GM23248 (cell line): ENCODE measurements around the gene ELOVL4. TPM values are rescaled to one million over a fixed set of nuclear protein-coding genes. Genes with fewer than 3 reads are reported as not detected.

Source experiments
- DNase-seq: peaks from one replicate; pipeline ENCODE4 v3.0.0-alpha.2; 2015
- H2AFZ ChIP-seq: fragments of 200-600 bp; sonication (generic); 2 replicates; pipeline ENCODE4 v1.6.1; 2016; ENCODE audit warnings: antibody characterized with exemption
- H3F3A ChIP-seq: fragments of 200-600 bp; sonication (generic); 2 replicates; pipeline ENCODE4 v1.6.1; 2016; ENCODE audit warnings: mild to moderate bottlenecking, antibody characterized with exemption, mixed run types; ENCODE audit not compliant: insufficient read depth
- H3K27ac ChIP-seq: fragments of 200-600 bp; sonication (generic); 2 replicates; pipeline ENCODE4 v1.5.1; 2016; ENCODE audit warnings: mild to moderate bottlenecking
- H3K27me3 ChIP-seq: fragments of 200-600 bp; sonication (generic); replicated peaks from 2 replicates; pipeline ENCODE4 v1.6.1; 2016; ENCODE audit warnings: mild to moderate bottlenecking; ENCODE audit not compliant: insufficient read depth
- H3K36me3 ChIP-seq: fragments of 200-600 bp; sonication (generic); 2 replicates; pipeline ENCODE4 v1.6.1; 2016; ENCODE audit warnings: low read depth, mild to moderate bottlenecking
- H3K4me1 ChIP-seq: fragments of 200-600 bp; sonication (generic); 2 replicates; pipeline ENCODE4 v1.6.1; 2016; ENCODE audit warnings: mild to moderate bottlenecking; ENCODE audit not compliant: insufficient read depth
- H3K4me2 ChIP-seq: fragments of 200-600 bp; sonication (generic); one replicate; pipeline ENCODE4 v1.6.1; 2016; ENCODE audit warnings: mild to moderate bottlenecking; ENCODE audit not compliant: unreplicated experiment
- H3K4me3 ChIP-seq: fragments of 200-600 bp; sonication (generic); 2 replicates; pipeline ENCODE4 v1.5.1; 2016; ENCODE audit warnings: mild to moderate bottlenecking
- H3K79me2 ChIP-seq: fragments of 200-600 bp; sonication (generic); 2 replicates; pipeline ENCODE4 v1.6.1; 2016; ENCODE audit warnings: mild to moderate bottlenecking; ENCODE audit not compliant: insufficient read depth
- H3K9ac ChIP-seq: fragments of 200-600 bp; sonication (generic); 2 replicates; pipeline ENCODE4 v1.6.1; 2016; ENCODE audit warnings: mild to moderate bottlenecking
- H3K9me2 ChIP-seq: fragments of 200-600 bp; sonication (generic); 2 replicates; pipeline ENCODE4 v1.6.1; 2016; ENCODE audit warnings: mixed run types, mild to moderate bottlenecking, moderate library complexity; ENCODE audit not compliant: insufficient read depth
- H3K9me3 ChIP-seq: fragments of 200-600 bp; sonication (generic); one replicate; pipeline ENCODE4 v1.6.1; 2017; ENCODE audit warnings: low read depth
- H4K20me1 ChIP-seq: fragments of 200-600 bp; sonication (generic); 2 replicates; pipeline ENCODE4 v1.6.0; 2016; ENCODE audit not compliant: insufficient read depth
- EZH2 ChIP-seq: fragments of 200-600 bp; sonication (generic); IDR thresholded peaks from 2 replicates; pipeline ENCODE4 v1.6.1; 2018; ENCODE audit warnings: antibody characterized with exemption, mild to moderate bottlenecking; ENCODE audit not compliant: insufficient read depth, poor library complexity, severe bottlenecking
- EZH2phosphoT487 ChIP-seq: fragments of 200-600 bp; sonication (generic); IDR thresholded peaks from 2 replicates; pipeline ENCODE4 v1.6.1; 2018; ENCODE audit warnings: antibody characterized with exemption, moderate library complexity, mild to moderate bottlenecking, low read depth; ENCODE audit not compliant: insufficient read depth
- WGBS, 2 experiments: methylation state at CpG; one replicate each; pipeline ENCODE4 v1.1.6; 2015 to 2017; ENCODE audit warnings: low lambda C conversion rate in 2 of 2, low coverage in 1 of 2; ENCODE audit errors: missing lambda C conversion rate in 2 of 2; 5-methylcytosine and 5-hydroxymethylcytosine counted together
- in situ Hi-C: fragments of 300-500 bp; cut with MboI; formaldehyde crosslinking; loops from 2 replicates; pipeline ENCODE4 v1.15.0; 2020
- polyA plus RNA-seq: library from polyadenylated mRNA; unstranded; fragments of >200 nt; fragmentation: Nextera tagmentation; extraction: Ambion mirVana; gene quantifications from 2 replicates; pipeline ENCODE4 v1.2.1, GENCODE V29; 2016
- total RNA-seq: library from RNA; depleted of rRNA; stranded (reverse); fragments of >200 nt; shearing (Covaris generic); gene quantifications from 2 replicates; pipeline ENCODE4 v1.2.3, GENCODE V29; 2014

Gene ELOVL4
- total and polyA plus RNA-seq, 2 experiments from 2014 or later, result 7.0 to 12.5 TPM

DNA sequence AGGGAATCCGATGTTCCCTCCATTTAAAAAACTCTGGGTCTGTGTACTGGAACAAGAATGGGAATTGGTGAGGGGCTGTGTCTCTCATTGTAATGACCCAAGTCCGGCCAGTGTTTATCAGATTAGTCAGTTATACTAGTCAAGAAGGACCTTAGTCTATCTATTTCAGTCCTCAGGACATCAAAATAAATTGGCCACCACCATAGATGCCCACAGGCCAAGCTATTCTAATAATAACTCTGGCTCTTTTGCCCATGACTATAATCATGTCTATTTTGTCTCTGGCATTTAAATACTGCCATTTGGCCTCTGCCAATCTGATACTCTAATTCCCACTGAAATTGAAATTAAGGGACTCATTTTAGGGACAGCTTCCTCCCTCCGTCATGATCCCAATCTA, 37.8 kb downstream of the ELOVL4 start:
- TF ChIP-seq EZH2 (no peak), EZH2phosphoT487 (no peak)
- in situ Hi-C loops, result no loop called here
- WGBS, 2 experiments, result 86 to 90% methylated on average over 3 of the region's 3 CpGs

DNA sequence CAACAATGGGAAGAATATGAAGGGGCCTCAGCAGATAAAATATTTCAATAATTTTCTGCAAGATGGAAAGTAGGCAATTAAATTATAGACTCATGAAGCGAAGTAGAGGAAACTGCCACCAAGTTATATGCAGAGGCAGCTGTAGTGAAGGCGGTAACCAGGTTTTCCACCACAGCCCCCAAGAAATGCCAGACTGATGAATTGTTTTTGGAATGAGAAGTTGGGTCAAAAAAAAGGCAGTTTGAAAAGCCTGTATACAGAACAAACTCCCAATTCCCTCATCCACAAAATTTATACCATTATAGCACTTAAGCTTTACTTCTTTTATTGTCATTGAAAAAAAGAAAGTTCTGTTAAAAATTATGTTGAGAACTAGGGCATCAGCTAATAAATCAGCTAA, 45.3 kb downstream of the ELOVL4 start:
- Histone ChIP-seq H3K79me2 (no peaks in the 10 kb centered on the region), H3K9me2 (no peaks in the 10 kb centered on the region), H3K4me2 (no peak overlapping the region), H3K27me3 (no peaks in the 10 kb centered on the region), H2AFZ (no peak overlapping the region), H3K4me1 (no peaks in the 10 kb centered on the region), H3K9ac (no peak overlapping the region), H4K20me1 (no peaks in the 10 kb centered on the region), H3K36me3 (no peaks in the 10 kb centered on the region), H3K4me3 (no peak overlapping the region), H3K9me3 (no peaks in the 10 kb centered on the region), H3F3A (no peaks in the 10 kb centered on the region), H3K27ac (no peak overlapping the region)
- in situ Hi-C loops, result no loop called here
- DNase-seq, result peak; percentile 5
- TF ChIP-seq EZH2 (no peak), EZH2phosphoT487 (no peak)
- 46 to 47% methylated on average over 2 of the region's 2 CpGs for WGBS, 2 experiments

More for the DNA sequence above, 37.8 kb downstream of the ELOVL4 start:
- no peaks in the 10 kb centered on the region for H3K9me2 ChIP-seq
- no peaks in the 10 kb centered on the region for H4K20me1 ChIP-seq
- no peak overlapping the region for H3K9ac ChIP-seq
- DNase-seq, result no peak
- H3K36me3 ChIP-seq, result no peaks in the 10 kb centered on the region
- no peak overlapping the region for H3K27ac ChIP-seq
- H2AFZ ChIP-seq, result no peak overlapping the region
- no peaks in the 10 kb centered on the region for H3K27me3 ChIP-seq
- no peak overlapping the region for H3K4me2 ChIP-seq
- H3K4me3 ChIP-seq, result no peak overlapping the region
- no peaks in the 10 kb centered on the region for H3F3A ChIP-seq
- no peaks in the 10 kb centered on the region for H3K9me3 ChIP-seq
- no peaks in the 10 kb centered on the region for H3K4me1 ChIP-seq
- no peaks in the 10 kb centered on the region for H3K79me2 ChIP-seq

DNA sequence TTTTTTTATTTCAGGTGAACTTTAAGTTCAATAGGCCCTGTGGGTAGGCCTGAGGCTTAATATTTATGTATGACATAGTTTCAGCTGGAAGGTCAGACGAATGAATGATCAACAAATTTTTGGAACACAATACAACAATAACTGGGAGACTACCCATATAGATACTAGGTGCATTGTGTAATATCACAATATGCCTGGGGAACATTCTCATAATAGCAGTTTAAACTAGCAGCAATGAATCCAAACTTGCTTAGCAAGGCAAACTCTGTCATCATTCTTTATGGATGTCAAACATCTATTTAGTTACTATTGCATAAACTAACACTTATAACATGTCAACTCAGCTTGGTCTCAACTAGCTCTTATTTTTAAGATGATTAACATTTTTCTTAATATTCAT, 49.3 kb downstream of the ELOVL4 start:
- WGBS, 2 experiments, result 72 to 78% methylated on average over 1 of the region's 1 CpG
- in situ Hi-C loops, result no loop called here

DNA sequence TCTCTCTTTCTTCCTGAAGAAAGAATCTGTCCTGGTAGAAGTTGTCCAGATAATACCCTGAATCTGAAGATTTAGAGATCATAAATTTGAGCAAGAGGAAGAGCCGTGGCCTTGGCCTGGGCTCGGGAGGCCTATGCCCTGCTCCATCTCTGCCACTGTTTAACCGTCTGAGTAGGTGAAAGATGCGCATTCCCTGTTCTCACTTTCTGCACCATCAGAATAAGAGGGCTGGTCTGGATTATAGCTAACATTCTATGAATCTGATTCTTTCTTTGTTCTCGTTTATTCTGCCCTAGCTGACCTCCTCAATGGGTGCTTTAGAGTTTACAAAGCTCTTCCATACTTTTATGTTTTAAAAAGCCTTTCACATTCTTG, 51.3 kb downstream of the ELOVL4 start:
- Histone ChIP-seq H2AFZ (no peak overlapping the region), H3K36me3 (no peaks in the 10 kb centered on the region), H3K9me3 (no peaks in the 10 kb centered on the region), H3K9ac (no peak overlapping the region), H3K79me2 (no peaks in the 10 kb centered on the region), H3K4me3 (no peak overlapping the region), H3F3A (peaks cover 22% of the 10 kb centered on the region), H3K27ac (0 out of 2 replicates have a peak overlapping the region, but pooled peaks have one; percentile 34), H3K27me3 (no peaks in the 10 kb centered on the region), H3K9me2 (no peaks in the 10 kb centered on the region), H3K4me1 (peaks cover 20% of the 10 kb centered on the region), H3K4me2 (peak overlapping the region; percentile 15), H4K20me1 (no peaks in the 10 kb centered on the region)
- DNase-seq, result no peak
- TF ChIP-seq EZH2phosphoT487 (no peak), EZH2 (no peak)
- 84 to 91% methylated on average over 5 of the region's 5 CpGs for WGBS, 2 experiments
- in situ Hi-C loops, result no loop called here

More for the DNA sequence above, 49.3 kb downstream of the ELOVL4 start:
- H3K36me3 ChIP-seq, result no peaks in the 10 kb centered on the region
- H3K27ac ChIP-seq, result no peak overlapping the region
- no peak overlapping the region for H2AFZ ChIP-seq
- no peaks in the 10 kb centered on the region for H3K9me3 ChIP-seq
- no peak overlapping the region for H3K4me2 ChIP-seq
- TF ChIP-seq EZH2 (no peak), EZH2phosphoT487 (no peak)
- H3K9me2 ChIP-seq, result no peaks in the 10 kb centered on the region
- no peaks in the 10 kb centered on the region for H3K27me3 ChIP-seq
- H3K9ac ChIP-seq, result no peak overlapping the region
- H3K4me1 ChIP-seq, result peaks cover 20% of the 10 kb centered on the region
- DNase-seq, result no peak
- H3K4me3 ChIP-seq, result no peak overlapping the region
- peaks cover 22% of the 10 kb centered on the region for H3F3A ChIP-seq
- H4K20me1 ChIP-seq, result no peaks in the 10 kb centered on the region
- no peaks in the 10 kb centered on the region for H3K79me2 ChIP-seq
